Measurements from ENCODE around the gene BANP.
"Not testable (repeated sequence)": the region's sequence is repeated elsewhere in the genome, so short reads cannot be mapped to it uniquely, and the experiment has no call there.

BANP gene

GRCh38 chr16:88019041-88019820 is 68.0 kb downstream of the BANP start:
- not testable (repeated sequence) for DNase-seq

GRCh38 chr16:88019821-88020515 is 68.7 kb downstream of the BANP start:
- DNase-seq = no peak

- DNase-seq = no peak
Observed at GRCh38 chr16:88020516-88020885, 69.3 kb downstream of the BANP start.

GRCh38 chr16:88021041-88021970 is 70.1 kb downstream of the BANP start:
- DNase-seq = not testable (repeated sequence)

GRCh38 chr16:88022076-88023042 is 71.1 kb downstream of the BANP start:
- DNase-seq = no peak

- no peak for DNase-seq
Observed at GRCh38 chr16:88023366-88023765, 72.1 kb downstream of the BANP start.

GRCh38 chr16:88023786-88024185 is 72.6 kb downstream of the BANP start:
- DNase-seq = no peak

- DNase-seq = not testable (repeated sequence)
Observed at GRCh38 chr16:88024491-88025085, 73.4 kb downstream of the BANP start.

- DNase-seq = not testable (repeated sequence)
Observed at GRCh38 chr16:88025086-88025492, 73.9 kb downstream of the BANP start.

GRCh38 chr16:88025828-88026555 is 74.8 kb downstream of the BANP start:
- not testable (repeated sequence) for DNase-seq

- no peak for DNase-seq
Observed at GRCh38 chr16:88026964-88027938, 76.0 kb downstream of the BANP start.

GRCh38 chr16:88028177-88028930 is 77.1 kb downstream of the BANP start:
- not testable (repeated sequence) for DNase-seq

- no peak for DNase-seq
Observed at GRCh38 chr16:88030498-88030897, 79.3 kb downstream of the BANP start.

- not testable (repeated sequence) for DNase-seq
Observed at GRCh38 chr16:88030961-88031360, 79.7 kb downstream of the BANP start.

GRCh38 chr16:88033003-88033740 is 81.9 kb downstream of the BANP start:
- not testable (repeated sequence) for DNase-seq

GRCh38 chr16:88034770-88035169 is 83.5 kb downstream of the BANP start:
- no peak for DNase-seq

GRCh38 chr16:88035292-88035691 is 84.1 kb downstream of the BANP start:
- DNase-seq = no peak

All from DMS 273 treated with DMSO at 0.1 percent for 48 hours (cell line).